Gastroesophageal sphincter (tissue), 4 donors: ENCODE data around the gene HMGN1. TPM values are rescaled to one million over a fixed set of nuclear protein-coding genes. Genes with fewer than 3 reads are reported as not detected.

Experiments
- ATAC-seq: fragments of 150-250 bp; one replicate; pipeline ENCODE4 v1.9.1; 2016; ENCODE audit warnings: mild to moderate bottlenecking, moderate library complexity
- H3K27ac ChIP-seq, 4 donors: fragments of 200-600 bp; sonication (generic) in 3 of 4; 1 replicate in 3 of 4; 2 replicates in 1 of 4; pipeline ENCODE4 v1.5.1; 2016 to 2019
- H3K27me3 ChIP-seq: fragments of 200-600 bp; sonication (generic); one replicate; pipeline ENCODE4 v1.5.1; 2019
- H3K36me3 ChIP-seq, 2 donors: fragments of 200-600 bp; sonication (generic); one replicate each; pipeline ENCODE4 v1.5.1; 2019; ENCODE audit warnings: control low read depth in 1 of 2
- H3K4me1 ChIP-seq, 3 donors: fragments of 200-600 bp; sonication (generic); 1 replicate in 2 of 3; 2 replicates in 1 of 3; pipeline ENCODE4 v1.5.1; 2016 to 2019; ENCODE audit warnings: control low read depth in 2 of 3
- H3K4me3 ChIP-seq, 2 donors: fragments of 200-600 bp; sonication (generic); one replicate each; pipeline ENCODE4 v1.5.1; 2019; ENCODE audit warnings: mild to moderate bottlenecking in 1 of 2, moderate library complexity in 1 of 2
- H3K9me3 ChIP-seq, 3 donors: fragments of 200-600 bp; sonication (generic); one replicate each; pipeline ENCODE4 v1.5.1; 2017 to 2019; ENCODE audit warnings: control low read depth in 2 of 3
- EP300 ChIP-seq: sonication (generic); formaldehyde crosslinking; IDR thresholded peaks from one replicate; pipeline ENCODE4 v1.6.1; 2017; ENCODE audit warnings: antibody characterized with exemption, mild to moderate bottlenecking
- POLR2A ChIP-seq, 2 donors: fragments of 450-650 bp; IDR thresholded peaks; one replicate each; pipeline ENCODE4 v1.6.1; 2017; ENCODE audit warnings: antibody characterized with exemption in 2 of 2, mild to moderate bottlenecking in 2 of 2, moderate library complexity in 1 of 2
- POLR2AphosphoS5 ChIP-seq: sonication (generic); formaldehyde crosslinking; IDR thresholded peaks from one replicate; pipeline ENCODE4 v1.6.1; 2017; ENCODE audit warnings: antibody characterized with exemption
- WGBS, 2 donors: methylation state at CpG; one replicate each; pipeline ENCODE4 v1.1.5; 2018; ENCODE audit warnings: low coverage in 1 of 2; 5-methylcytosine and 5-hydroxymethylcytosine counted together
- total RNA-seq, 4 donors: library from RNA; depleted of rRNA; stranded (reverse); fragments of >200 nt; gene quantifications; one replicate each; pipeline ENCODE4 v1.1.0, GENCODE V29; 2016
- TF ChIP-seq, protein P1 (sequence below), 4 experiments: fragments of 200-600 bp in 2 of 4; fragments of 450-650 bp in 2 of 4; sonication (generic) in 1 of 4; IDR thresholded peaks; one replicate each; pipeline ENCODE4 v1.5.1; 2017 to 2019; ENCODE audit warnings: antibody characterized with exemption in 4 of 4, mild to moderate bottlenecking in 2 of 4, moderate library complexity in 2 of 4

The HMGN1 gene
- total RNA-seq, 4 donors from 2014 or later, result 69.0 to 117 (median 80.8) TPM

- Histone ChIP-seq H3K27ac (peak overlapping the region; percentile 21 to 77 (median 51)), H3K4me1 (peaks cover 0 to 19% (median 0%) of the 10 kb centered on the region in 3 donors), H3K27me3 (no peaks in the 10 kb centered on the region), H3K36me3 (no peaks in the 10 kb centered on the region), H3K9me3 (no peaks in the 10 kb centered on the region), H3K4me3 (no peak overlapping the region)
- 57 to 64% methylated on average over 6 of the region's 6 CpGs for WGBS, 2 donors
- TF ChIP-seq POLR2A (IDR thresholded peaks at IDR 0.05), result no peak
- TF ChIP-seq POLR2AphosphoS5, result no peak
- no peak for TF ChIP-seq EP300
- TF ChIP-seq, protein P1, sequence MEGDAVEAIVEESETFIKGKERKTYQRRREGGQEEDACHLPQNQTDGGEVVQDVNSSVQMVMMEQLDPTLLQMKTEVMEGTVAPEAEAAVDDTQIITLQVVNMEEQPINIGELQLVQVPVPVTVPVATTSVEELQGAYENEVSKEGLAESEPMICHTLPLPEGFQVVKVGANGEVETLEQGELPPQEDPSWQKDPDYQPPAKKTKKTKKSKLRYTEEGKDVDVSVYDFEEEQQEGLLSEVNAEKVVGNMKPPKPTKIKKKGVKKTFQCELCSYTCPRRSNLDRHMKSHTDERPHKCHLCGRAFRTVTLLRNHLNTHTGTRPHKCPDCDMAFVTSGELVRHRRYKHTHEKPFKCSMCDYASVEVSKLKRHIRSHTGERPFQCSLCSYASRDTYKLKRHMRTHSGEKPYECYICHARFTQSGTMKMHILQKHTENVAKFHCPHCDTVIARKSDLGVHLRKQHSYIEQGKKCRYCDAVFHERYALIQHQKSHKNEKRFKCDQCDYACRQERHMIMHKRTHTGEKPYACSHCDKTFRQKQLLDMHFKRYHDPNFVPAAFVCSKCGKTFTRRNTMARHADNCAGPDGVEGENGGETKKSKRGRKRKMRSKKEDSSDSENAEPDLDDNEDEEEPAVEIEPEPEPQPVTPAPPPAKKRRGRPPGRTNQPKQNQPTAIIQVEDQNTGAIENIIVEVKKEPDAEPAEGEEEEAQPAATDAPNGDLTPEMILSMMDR (IDR thresholded peaks at IDR 0.05), result no peak
- ATAC-seq, result no peak
These were observed 15.0 kb upstream of the HMGN1 start for GRCh38 chr21:39363607-39364555.

- ATAC-seq, result no peak
- H3K27ac ChIP-seq, result peak overlapping the region in 2 of 4 donors; percentile 46 to 70
- no peaks in the 10 kb centered on the region for H3K9me3 ChIP-seq
- no peaks in the 10 kb centered on the region for H3K36me3 ChIP-seq
- H3K4me1 ChIP-seq, result peaks cover 0 to 19% (median 0%) of the 10 kb centered on the region in 3 donors
- WGBS, 2 donors, result 81 to 82% methylated on average over 2 of the region's 3 CpGs
- H3K4me3 ChIP-seq, result no peak overlapping the region
- no peak for TF ChIP-seq POLR2AphosphoS5
- TF ChIP-seq POLR2A (IDR thresholded peaks at IDR 0.05), result no peak
- no peak for TF ChIP-seq EP300
- TF ChIP-seq, protein P1 (IDR thresholded peaks at IDR 0.05), result no peak
- no peaks in the 10 kb centered on the region for H3K27me3 ChIP-seq
These were observed 13.8 kb upstream of the HMGN1 start for GRCh38 chr21:39362733-39363132.

GRCh38 chr21:39359382-39359781 lies 10.5 kb upstream of the HMGN1 start:
- WGBS, 2 donors, result 69 to 73% methylated on average over 3 of the region's 4 CpGs
- Histone ChIP-seq H3K4me1 (peaks cover 0 to 10% (median 0%) of the 10 kb centered on the region in 3 donors), H3K9me3 (no peaks in the 10 kb centered on the region), H3K27ac (no peak overlapping the region), H3K27me3 (no peaks in the 10 kb centered on the region), H3K4me3 (no peak overlapping the region), H3K36me3 (no peaks in the 10 kb centered on the region)
- TF ChIP-seq, protein P1 (IDR thresholded peaks at IDR 0.05), result no peak
- TF ChIP-seq EP300 (no peak), POLR2AphosphoS5 (no peak), POLR2A (IDR thresholded peaks at IDR 0.05) (no peak)
- ATAC-seq, result no peak

DNA sequence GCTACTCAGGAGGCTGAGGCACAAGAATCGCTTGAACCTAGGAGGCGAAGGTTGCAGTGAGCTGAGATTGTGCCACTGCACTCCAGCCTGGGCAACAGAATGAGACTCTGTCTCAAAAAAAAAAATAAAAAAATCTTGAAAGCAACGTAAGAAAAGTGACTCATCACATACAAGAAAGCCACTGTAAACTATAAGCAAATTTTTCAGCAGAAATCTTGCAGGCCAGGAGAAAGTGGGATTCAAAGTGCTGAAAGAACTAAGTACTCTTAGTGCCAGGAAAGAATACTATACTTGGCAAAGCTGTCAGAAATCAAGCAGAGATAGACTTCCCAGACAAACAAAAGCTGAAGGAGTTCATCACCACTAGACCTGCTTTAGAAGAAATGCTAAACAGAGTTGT lies 4.4 kb upstream of the HMGN1 start:
- peaks cover 0 to 10% (median 5%) of the 10 kb centered on the region in 3 donors for H3K4me1 ChIP-seq
- 75 to 76% methylated on average over 2 to 3 of the region's 3 CpGs for WGBS, 2 donors
- H3K27me3 ChIP-seq, result no peaks in the 10 kb centered on the region
- no peak overlapping the region for H3K27ac ChIP-seq
- ATAC-seq, result no peak
- no peaks in the 10 kb centered on the region for H3K9me3 ChIP-seq
- TF ChIP-seq, protein P1 (IDR thresholded peaks at IDR 0.05), result no peak
- TF ChIP-seq POLR2A (IDR thresholded peaks at IDR 0.05) (no peak), POLR2AphosphoS5 (no peak), EP300 (no peak)
- H3K4me3 ChIP-seq, result no peak overlapping the region
- no peaks in the 10 kb centered on the region for H3K36me3 ChIP-seq
